HL-60/S4 (cell line): ENCODE data around the gene HIPK1.
"Not testable (repeated sequence)": the region's sequence is repeated elsewhere in the genome, so short reads cannot be mapped to it uniquely, and the experiment has no call there.

Experiments
- in situ Hi-C: fragments of 300-500 bp; cut with MboI; formaldehyde crosslinking; loops from 2 replicates; pipeline ENCODE4 v1.14.3; 2022; ENCODE audit warnings: low sequenced_read_pairs

The HIPK1 gene

GRCh38 chr1:114003431-114003830 is 74.3 kb downstream of the HIPK1 start:
- in situ Hi-C loops = no loop called here

- in situ Hi-C loops = not testable (repeated sequence)
These were observed 77.7 kb downstream of the HIPK1 start for GRCh38 chr1:114006825-114007224.

- in situ Hi-C loops = no loop called here
These were observed 79.4 kb downstream of the HIPK1 start for GRCh38 chr1:114008480-114008941.

GRCh38 chr1:114008993-114009392 is 79.9 kb downstream of the HIPK1 start:
- in situ Hi-C loops = no loop called here

- in situ Hi-C loops = no loop called here
These were observed 80.3 kb downstream of the HIPK1 start for GRCh38 chr1:114009393-114009792.

GRCh38 chr1:114010433-114011184 is 81.5 kb downstream of the HIPK1 start:
- in situ Hi-C loops = no loop called here

GRCh38 chr1:114011796-114012195 is 82.7 kb downstream of the HIPK1 start:
- in situ Hi-C loops = no loop called here

GRCh38 chr1:114015075-114015474 is 86.0 kb downstream of the HIPK1 start:
- in situ Hi-C loops = no loop called here

GRCh38 chr1:114019724-114020123 is 90.6 kb downstream of the HIPK1 start:
- in situ Hi-C loops = not testable (repeated sequence)

- in situ Hi-C loops = no loop called here
These were observed 92.6 kb downstream of the HIPK1 start for GRCh38 chr1:114021665-114022099.

GRCh38 chr1:114022877-114023276 is 93.8 kb downstream of the HIPK1 start:
- in situ Hi-C loops = no loop called here

- in situ Hi-C loops = no loop called here
These were observed 94.3 kb downstream of the HIPK1 start for GRCh38 chr1:114023377-114023776.

GRCh38 chr1:114024049-114024448 is 94.9 kb downstream of the HIPK1 start:
- in situ Hi-C loops = no loop called here

- in situ Hi-C loops = no loop called here
These were observed 96.7 kb downstream of the HIPK1 start for GRCh38 chr1:114025609-114026401.

GRCh38 chr1:114026797-114027196 is 97.7 kb downstream of the HIPK1 start:
- in situ Hi-C loops = no loop called here
